Sciatic nerve (tissue), 2 donors: ENCODE data around the gene SUOX. TPM values are rescaled to one million over a fixed set of nuclear protein-coding genes. Genes with fewer than 3 reads are reported as not detected.

Experiments
- ATAC-seq: fragments of 200-7000 bp; cut with Tn5 transposase; one replicate; pipeline ENCODE4 v1.9.1; 2020; ENCODE audit warnings: mild to moderate bottlenecking, moderate library complexity
- DNase-seq: peaks from one replicate; pipeline ENCODE4 v3.0.0-alpha.2; 2020; ENCODE audit warnings: low spot score
- intact Hi-C: fragments of 100-400 bp; cut with DNase I; formaldehyde crosslinking; loops from one replicate; pipeline ENCODE4 v1.14.2; 2022
- total RNA-seq: library from RNA; stranded (reverse); fragmentation: NEBNext Ultra II Directional; extraction: Animal tissue kit (Norgen Biotek cat#: 25700); gene quantifications from one replicate; pipeline ENCODE4 v1.2.1, GENCODE V29; 2021
- donor health status: DM: no; HTN: no; CAD: no.
- donor health status: DM: no; HTN: no; CAD: no.

The SUOX gene
- 20.3 TPM for total RNA-seq

GRCh38 chr12:55996715-55997534 lies at the start of gene SUOX:
TSS of gene SUOX (plus strand) at chr12:55997276. CDS start at chr12:56002222, 4,946 bp downstream.
- peak; percentile 96 for DNase-seq
- ATAC-seq, result peak; percentile 99
- intact Hi-C loops, result no loop called here

DNA sequence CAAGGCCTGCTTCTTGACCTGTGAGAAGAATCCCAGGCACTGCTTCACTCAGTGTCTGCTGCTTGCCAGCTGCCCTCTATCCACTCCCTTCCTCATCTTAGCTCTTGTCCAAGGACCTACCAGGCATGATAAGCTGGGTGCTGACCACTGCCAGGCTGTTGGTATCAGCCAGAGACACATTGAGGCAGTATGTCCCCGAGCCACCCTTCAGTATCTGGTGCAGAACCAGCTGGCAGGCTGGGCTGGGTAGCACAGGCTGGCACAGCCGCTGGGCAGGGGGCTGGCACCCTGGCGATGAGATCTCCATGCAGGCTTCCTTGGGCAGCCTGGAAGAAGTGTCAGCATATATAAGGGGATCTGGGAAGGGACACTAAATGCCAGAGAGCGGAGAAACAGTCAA lies 41.7 kb upstream of the SUOX start:
- ATAC-seq (no peak), DNase-seq (no peak)
- intact Hi-C loops, result no loop called here

GRCh38 chr12:55955800-55956508 lies 41.1 kb upstream of the SUOX start:
- ATAC-seq, result no peak
- intact Hi-C loops, result no loop called here
- no peak for DNase-seq

DNA sequence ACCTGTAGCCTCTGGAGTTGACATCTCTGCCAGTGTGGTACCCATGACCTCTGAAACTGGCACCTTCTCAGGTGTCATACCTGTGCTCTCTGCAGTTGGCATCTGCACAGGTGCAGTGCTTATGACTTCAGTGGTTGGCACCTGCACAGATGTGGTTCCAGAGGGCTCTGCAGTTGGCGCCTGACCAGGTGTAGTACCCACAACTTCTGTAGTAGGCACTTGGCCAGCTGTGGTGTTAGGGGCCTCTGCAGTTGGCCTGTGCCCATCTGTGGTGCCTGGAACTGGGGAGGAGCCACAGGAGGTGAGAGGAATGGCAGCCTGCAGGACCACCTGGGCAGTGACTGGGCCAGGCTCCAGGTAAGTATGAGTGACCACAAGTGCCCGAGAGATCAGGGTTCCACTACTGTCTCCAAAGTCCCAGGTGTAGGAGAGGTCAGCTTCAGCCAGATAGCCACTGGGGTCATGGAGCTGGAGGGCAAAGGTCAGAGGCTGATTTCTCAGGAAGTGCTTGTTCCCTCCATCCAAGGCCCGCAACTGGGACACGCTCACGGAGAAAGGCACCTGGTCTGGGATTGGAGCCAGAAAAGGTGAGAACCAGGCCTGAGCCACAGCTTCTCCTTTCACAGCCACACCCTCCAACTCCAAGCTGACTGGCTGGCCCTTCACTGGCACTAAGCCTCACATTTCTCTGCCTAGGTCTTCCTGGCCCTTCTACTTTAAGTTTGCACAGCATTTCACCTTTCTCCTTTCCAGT lies 39.8 kb upstream of the SUOX start:
- intact Hi-C loops, result no loop called here
- ATAC-seq, result no peak
- DNase-seq, result no peak

- no peak for ATAC-seq
- intact Hi-C loops, result no loop called here
- DNase-seq, result no peak
These were observed 33.3 kb upstream of the SUOX start for GRCh38 chr12:55963760-55964159.

DNA sequence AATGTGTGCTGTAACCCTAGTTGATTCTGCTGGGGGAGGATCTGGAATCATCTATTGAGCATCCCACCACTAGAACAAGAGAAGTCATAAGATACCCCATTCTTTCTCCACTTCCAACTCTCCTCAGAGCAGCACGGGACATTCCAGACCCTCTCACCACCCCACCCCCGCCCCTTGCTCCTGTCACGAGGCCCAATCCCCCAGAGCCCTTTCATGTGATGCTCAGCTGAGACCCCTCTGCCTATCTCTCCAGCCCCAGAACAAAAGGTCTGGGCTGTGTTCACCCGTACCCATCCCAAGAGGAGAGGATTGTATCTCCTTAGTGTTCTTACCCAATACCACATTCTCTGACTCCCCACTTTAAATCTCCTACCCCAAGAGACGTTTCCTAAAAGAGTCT lies 31.8 kb upstream of the SUOX start:
- DNase-seq (no peak), ATAC-seq (no peak)
- intact Hi-C loops, result no loop called here

GRCh38 chr12:55965941-55966407 lies 31.1 kb upstream of the SUOX start, which contains the start of gene PMEL:
TSS of gene PMEL (minus strand) at chr12:55966042. CDS start at chr12:55966011, 31 bp downstream.
- ATAC-seq (peak; percentile 11), DNase-seq (no peak)
- intact Hi-C loops, result no loop called here

DNA sequence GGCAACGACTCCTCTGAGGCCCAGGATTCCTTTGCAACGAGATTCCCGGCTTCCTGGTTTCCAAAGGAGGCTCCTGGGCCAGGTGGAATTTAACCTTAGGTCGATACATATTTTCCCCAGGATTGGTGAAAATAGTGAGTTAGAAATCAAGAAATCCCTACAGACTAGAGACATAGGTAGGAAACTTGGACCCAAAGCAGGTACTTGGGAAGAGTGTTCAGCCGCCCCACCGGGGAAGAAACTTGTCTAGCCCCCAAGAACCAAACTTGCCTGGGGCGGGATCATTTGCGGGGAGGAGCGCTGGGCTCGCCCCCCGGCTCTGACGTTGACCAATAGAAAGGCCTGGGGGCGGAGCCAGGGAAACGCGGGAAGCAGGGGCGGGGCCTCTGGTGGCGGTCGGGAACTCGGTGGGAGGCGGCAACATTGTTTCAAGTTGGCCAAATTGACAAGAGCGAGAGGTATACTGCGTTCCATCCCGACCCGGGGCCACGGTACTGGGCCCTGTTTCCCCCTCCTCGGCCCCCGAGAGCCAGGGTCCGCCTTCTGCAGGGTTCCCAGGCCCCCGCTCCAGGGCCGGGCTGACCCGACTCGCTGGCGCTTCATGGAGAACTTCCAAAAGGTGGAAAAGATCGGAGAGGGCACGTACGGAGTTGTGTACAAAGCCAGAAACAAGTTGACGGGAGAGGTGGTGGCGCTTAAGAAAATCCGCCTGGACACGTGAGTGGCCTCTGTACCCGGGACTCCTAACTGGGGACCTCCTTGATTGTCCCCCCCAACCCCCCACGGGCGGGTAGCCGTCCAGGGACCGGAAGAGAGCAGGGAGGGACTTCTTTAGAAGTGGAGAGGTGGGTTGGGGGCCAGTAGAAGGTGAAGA lies 30.4 kb upstream of the SUOX start, which contains the start of gene CDK2:
CDK2 (plus strand) TSS at position 423 of the 874 bp plus-strand sequence; CDS start at position 602, 179 bp downstream.
- intact Hi-C loops, result no loop called here
- ATAC-seq (peak; percentile 98), DNase-seq (peak; percentile 98)

DNA sequence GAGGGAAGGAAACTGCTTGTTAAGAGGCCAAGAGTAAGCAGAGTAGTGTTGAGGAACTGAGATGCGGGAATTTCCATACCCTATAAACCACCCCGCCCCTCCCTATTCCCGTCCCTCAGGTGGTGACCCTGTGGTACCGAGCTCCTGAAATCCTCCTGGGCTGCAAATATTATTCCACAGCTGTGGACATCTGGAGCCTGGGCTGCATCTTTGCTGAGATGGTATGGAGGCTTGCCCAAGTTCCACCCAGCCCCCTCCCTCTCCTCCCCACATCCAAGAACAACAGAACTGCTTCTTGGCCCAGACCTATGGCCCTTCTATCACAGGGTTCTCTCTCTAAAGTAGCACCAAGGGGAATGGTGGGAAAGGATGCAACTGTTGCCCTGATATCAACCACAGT lies 27.7 kb upstream of the SUOX start:
- no peak for ATAC-seq
- intact Hi-C loops, result no loop called here
- no peak for DNase-seq

DNA sequence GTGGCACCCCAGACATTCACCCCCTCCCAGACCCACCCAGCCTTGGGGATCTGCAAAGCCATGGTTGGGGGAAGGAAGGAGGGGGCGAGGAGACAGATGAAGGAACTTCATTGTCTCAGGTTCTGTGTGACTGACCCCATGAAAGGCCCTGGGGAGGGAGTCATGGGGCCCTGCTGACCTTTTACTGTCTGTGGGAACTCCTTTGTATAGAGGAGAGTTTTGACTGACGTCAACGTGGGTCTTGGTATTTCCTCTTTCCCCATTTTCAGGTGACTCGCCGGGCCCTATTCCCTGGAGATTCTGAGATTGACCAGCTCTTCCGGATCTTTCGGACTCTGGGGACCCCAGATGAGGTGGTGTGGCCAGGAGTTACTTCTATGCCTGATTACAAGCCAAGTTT lies 26.3 kb upstream of the SUOX start:
- DNase-seq, result no peak
- intact Hi-C loops, result no loop called here

GRCh38 chr12:55972042-55972441 lies 25.0 kb upstream of the SUOX start:
- ATAC-seq (no peak), DNase-seq (no peak)
- intact Hi-C loops, result no loop called here

More for the DNA sequence above, 26.3 kb upstream of the SUOX start:
- ATAC-seq, result no peak

GRCh38 chr12:55972456-55972855 lies 24.6 kb upstream of the SUOX start:
- no peak for DNase-seq
- no peak for ATAC-seq
- intact Hi-C loops, result no loop called here

DNA sequence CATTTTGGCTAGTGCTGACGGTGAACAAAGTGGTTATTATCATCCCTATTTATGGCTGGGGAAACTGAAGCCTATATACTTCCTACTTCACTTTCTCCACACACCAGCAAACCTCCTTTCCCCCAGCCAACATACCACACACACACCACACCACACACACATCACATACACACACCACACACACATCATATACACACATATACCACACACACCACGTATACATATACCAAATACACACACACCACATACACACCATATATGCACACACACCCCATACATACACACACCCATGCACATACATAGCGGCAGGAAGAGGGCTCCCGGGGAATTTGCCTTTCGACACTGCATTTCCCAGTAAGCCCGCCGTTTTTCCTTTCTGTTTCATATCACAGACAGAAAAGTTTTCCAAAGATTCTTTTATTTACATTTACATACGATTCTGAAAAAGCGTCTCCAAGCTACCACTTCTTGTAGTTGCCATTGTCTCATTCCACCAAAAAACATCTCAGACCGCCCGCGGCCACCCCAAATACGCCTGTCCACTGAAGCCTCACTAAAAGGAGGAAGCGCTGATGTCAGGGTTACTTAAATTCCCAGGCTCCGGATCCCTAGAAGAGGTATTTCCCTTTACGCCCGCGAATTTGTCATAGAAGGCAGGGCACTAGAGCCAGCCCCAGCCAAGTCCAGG lies 24.0 kb upstream of the SUOX start:
- intact Hi-C loops, result no loop called here
- ATAC-seq, result no peak
- DNase-seq, result no peak

- peak; percentile 99 for DNase-seq
- intact Hi-C loops, result no loop called here
- peak; percentile 96 for ATAC-seq
These were observed 23.3 kb upstream of the SUOX start, which contains the start of gene RAB5B for GRCh38 chr12:55973599-55974307. TSS of gene RAB5B (plus strand) at chr12:55974078. CDS start at chr12:55986961, 12,883 bp downstream.

DNA sequence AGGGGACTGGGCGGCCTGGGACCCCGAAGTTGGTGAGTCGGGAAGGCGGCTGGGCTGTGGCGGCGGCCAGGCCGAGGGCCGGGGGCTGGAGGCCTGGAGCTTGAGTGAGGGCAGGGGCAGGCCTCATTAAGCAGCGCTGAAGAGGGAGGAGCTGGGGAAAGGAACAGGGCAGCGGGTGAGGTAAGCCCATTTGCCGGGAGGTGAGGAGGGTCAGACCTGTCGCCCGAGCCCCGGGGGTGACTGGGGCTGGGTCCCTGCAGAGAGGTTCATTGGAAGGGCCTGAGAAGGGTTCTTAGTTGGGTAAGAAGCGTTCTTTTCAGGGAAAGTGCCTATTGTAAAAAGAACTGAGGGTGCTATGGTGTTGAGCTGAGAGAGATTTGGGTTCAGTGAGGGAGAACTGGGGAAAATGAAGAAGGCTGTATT lies 22.8 kb upstream of the SUOX start:
- peak; percentile 33 for ATAC-seq
- intact Hi-C loops, result no loop called here
- no peak for DNase-seq

GRCh38 chr12:55978393-55978792 lies 18.7 kb upstream of the SUOX start:
- no peak for ATAC-seq
- DNase-seq, result no peak
- intact Hi-C loops, result no loop called here

GRCh38 chr12:55979069-55979468 lies 18.0 kb upstream of the SUOX start:
- ATAC-seq (no peak), DNase-seq (no peak)
- intact Hi-C loops, result no loop called here
